RWPE1 (cell line): Measurements from ENCODE around the gene DISC1.

Experiments
- CTCF ChIA-PET: fragments of 350-600 bp; sonication (Branson Sonifier 250); formaldehyde crosslinking; extraction: SDS; loops from one replicate; lab custom pipeline; 2021; lab: Yijun Ruan, JAX
- POLR2A ChIA-PET: fragments of 400-600 bp; formaldehyde crosslinking; extraction: SDS; loops from one replicate; lab custom pipeline; 2020; ENCODE audit warnings: antibody characterized with exemption; ENCODE audit not compliant: low non-redundant PET; lab: Yijun Ruan, JAX
- DNase-seq: peaks from one replicate; pipeline ENCODE4 v3.0.0; 2012; ENCODE audit warnings: low spot score
- H3K27ac ChIP-seq: fragments of 450-650 bp; 2 replicates; pipeline ENCODE4 v1.5.1; 2017
- TF ChIP-seq, protein P1 (sequence below): fragments of 450-650 bp; conservative IDR thresholded peaks from 2 replicates; pipeline ENCODE4 v1.5.1; 2017; ENCODE audit warnings: low read depth, mild to moderate bottlenecking

DISC1 gene

GRCh38 chr1:231743966-231744365 is 117.4 kb downstream of the DISC1 start:
- TF ChIP-seq, protein P1, sequence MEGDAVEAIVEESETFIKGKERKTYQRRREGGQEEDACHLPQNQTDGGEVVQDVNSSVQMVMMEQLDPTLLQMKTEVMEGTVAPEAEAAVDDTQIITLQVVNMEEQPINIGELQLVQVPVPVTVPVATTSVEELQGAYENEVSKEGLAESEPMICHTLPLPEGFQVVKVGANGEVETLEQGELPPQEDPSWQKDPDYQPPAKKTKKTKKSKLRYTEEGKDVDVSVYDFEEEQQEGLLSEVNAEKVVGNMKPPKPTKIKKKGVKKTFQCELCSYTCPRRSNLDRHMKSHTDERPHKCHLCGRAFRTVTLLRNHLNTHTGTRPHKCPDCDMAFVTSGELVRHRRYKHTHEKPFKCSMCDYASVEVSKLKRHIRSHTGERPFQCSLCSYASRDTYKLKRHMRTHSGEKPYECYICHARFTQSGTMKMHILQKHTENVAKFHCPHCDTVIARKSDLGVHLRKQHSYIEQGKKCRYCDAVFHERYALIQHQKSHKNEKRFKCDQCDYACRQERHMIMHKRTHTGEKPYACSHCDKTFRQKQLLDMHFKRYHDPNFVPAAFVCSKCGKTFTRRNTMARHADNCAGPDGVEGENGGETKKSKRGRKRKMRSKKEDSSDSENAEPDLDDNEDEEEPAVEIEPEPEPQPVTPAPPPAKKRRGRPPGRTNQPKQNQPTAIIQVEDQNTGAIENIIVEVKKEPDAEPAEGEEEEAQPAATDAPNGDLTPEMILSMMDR: no peak
- no peak for DNase-seq
- CTCF ChIA-PET: interaction anchor here (0.6 to 0.9 kb wide), 4 partner anchors 12 to 438 kb away, joined by 3 to 5 read pairs (median 4); no protein-coding TSS in a partner anchor
- POLR2A ChIA-PET: no interaction called here
- H3K27ac ChIP-seq: no peak overlapping the region

DNA sequence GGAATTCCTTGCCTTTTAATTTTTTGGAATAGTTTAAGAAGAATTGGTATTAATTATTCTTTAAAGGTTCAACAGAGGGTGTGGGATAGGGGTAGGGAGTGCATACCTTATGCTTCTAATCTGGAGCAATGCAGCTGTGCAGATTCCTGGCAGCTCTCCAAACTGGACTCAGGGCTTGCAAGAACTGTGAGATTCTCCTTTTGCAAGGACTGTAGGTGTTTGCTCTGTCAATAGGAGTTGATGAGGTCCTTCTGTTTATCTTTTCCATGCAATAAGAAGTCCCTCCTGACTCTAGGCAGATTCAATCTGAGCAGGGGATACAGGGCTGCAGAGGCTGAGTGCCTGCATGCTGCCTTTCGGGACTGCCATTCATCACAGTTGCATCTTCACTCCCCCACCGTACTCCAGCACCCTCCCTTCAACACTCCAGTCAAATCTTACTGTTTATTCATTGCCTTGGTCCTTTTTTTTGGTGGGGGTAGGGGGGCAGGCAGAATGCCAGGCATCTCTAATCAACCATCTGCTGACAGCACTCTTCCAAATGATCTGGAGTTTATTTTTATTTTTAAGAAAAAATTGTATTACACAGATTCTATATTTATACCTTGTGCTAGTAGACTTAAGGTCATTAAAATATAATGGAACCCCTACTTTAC is 122.3 kb downstream of the DISC1 start:
- POLR2A ChIA-PET: no interaction called here
- no peak for DNase-seq
- CTCF ChIA-PET: no interaction called here
- no peak overlapping the region for H3K27ac ChIP-seq
- TF ChIP-seq, protein P1: no peak

- TF ChIP-seq, protein P1: no peak
- CTCF ChIA-PET: no interaction called here
- H3K27ac ChIP-seq: no peak overlapping the region
- no peak for DNase-seq
- POLR2A ChIA-PET: no interaction called here
Measured at GRCh38 chr1:231750296-231750695, 123.7 kb downstream of the DISC1 start.

GRCh38 chr1:231750818-231751362 is 124.3 kb downstream of the DISC1 start:
- ChIA-PET POLR2A (no interaction called here), CTCF (no interaction called here)
- TF ChIP-seq, protein P1: no peak
- no peak for DNase-seq
- H3K27ac ChIP-seq: no peak overlapping the region

GRCh38 chr1:231751415-231751814 is 124.8 kb downstream of the DISC1 start:
- DNase-seq: no peak
- TF ChIP-seq, protein P1: no peak
- CTCF ChIA-PET: no interaction called here
- POLR2A ChIA-PET: no interaction called here
- H3K27ac ChIP-seq: no peak overlapping the region

- POLR2A ChIA-PET: no interaction called here
- TF ChIP-seq, protein P1: no peak
- H3K27ac ChIP-seq: no peak overlapping the region
- CTCF ChIA-PET: interaction anchor here (0.8 kb wide), 1 partner anchor 420 kb away, joined by 3 read pairs; no protein-coding TSS in a partner anchor
- no peak for DNase-seq
Measured at GRCh38 chr1:231753313-231753712, 126.7 kb downstream of the DISC1 start.
